HG03565 (cell line): Measurements from ENCODE around the gene GOLGA5.
"Not testable (repeated sequence)": the region's sequence is repeated elsewhere in the genome, so short reads cannot be mapped to it uniquely, and the experiment has no call there.

Experiments used
- ATAC-seq: cut with Tn5 transposase; IDR thresholded peaks from one replicate; pipeline ENCODE4 v1.9.1; 2021; ENCODE audit warnings: mild to moderate bottlenecking, moderate library complexity; ENCODE audit not compliant: unreplicated experiment

The GOLGA5 gene

DNA sequence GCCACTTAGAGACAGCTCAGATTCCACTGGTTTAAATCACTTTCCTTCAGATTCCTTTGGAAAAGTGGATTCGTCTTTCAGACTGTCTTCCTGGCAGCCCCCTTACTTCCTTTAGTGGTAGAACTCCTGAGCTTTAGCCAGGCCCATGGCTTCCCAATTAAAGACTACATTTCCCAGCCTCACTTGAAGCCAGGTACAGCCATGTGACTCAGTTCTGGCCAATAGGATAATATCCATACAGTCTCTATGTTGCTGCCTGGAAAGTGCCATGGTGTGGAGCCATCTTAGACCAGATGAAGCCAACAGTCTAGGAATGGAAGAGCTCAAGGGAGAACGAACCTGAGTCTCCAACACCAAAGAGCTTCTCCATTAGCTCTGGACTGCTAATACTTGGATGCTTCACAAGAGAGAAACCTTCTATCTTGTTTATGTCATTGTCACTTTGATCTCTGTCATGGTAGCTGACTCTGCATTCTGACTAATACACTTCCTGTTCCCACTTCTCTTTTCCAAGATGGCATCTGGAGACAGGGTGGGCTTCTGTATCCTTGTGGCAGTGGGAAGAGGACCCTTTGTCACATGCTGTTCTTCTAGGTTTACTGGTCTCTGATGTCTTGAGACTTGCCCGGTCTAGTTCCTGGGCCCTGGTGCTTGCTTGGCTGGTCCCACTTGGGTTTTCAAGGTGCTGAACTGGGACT, 15.1 kb upstream of the GOLGA5 start:
- not testable (repeated sequence) for ATAC-seq

DNA sequence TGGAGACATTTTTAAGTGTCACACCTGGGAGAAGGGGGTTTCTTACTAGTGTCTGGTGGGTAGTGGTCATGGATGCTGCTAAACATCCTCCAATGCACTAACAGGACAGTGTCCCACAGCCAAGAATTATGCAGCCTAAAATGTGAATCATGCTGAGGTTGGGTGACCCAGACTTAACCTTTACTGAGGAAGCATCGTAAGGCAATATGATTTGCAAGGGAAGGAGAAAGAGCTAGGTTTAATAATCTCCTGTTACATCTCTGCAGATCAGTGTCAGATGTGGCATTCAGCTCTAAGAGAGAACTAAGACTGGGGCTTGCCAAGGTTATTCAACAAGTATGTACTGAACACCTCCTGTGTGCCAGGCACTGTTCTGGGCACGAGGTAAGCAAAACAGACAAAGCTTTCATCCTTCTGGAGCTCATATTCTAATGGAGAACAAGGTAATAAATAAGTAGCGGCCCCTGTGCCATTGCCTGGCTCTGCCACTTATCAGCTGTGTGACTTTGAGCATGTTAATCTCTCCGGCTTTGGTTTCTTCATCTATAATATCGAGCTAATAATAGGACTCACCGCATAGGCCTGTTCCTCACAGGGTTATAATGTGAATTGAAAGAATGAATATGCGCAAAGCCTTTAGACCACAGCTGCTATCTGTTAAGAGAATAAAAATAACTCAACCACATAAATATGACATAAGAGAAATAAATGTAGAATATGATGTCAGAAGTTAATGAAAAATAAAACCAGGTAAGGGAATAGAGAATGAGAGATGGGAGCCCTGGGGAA, 13.5 kb upstream of the GOLGA5 start:
- ATAC-seq = no peak

DNA sequence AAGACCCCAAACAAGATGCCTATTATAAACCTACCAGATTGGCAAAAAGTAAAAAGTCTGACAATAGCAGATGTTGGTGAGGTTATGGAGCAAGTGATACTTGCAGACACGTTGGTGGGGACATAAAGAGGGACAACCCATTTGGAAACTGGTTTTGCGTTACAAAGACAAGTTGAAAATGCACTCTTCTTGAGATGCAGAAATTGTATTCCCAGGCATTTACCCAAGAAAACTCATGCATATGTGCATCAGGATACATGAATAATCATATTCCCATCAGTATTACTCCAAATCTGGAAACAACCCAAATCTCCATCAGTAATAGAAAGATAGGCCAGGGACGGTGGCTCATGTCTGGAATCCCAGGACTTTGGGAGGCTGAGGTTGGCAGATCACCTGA, 12.8 kb upstream of the GOLGA5 start:
- no peak for ATAC-seq

GRCh38 chr14:92783813-92784431, 10.2 kb upstream of the GOLGA5 start:
- ATAC-seq = peak; percentile 53

DNA sequence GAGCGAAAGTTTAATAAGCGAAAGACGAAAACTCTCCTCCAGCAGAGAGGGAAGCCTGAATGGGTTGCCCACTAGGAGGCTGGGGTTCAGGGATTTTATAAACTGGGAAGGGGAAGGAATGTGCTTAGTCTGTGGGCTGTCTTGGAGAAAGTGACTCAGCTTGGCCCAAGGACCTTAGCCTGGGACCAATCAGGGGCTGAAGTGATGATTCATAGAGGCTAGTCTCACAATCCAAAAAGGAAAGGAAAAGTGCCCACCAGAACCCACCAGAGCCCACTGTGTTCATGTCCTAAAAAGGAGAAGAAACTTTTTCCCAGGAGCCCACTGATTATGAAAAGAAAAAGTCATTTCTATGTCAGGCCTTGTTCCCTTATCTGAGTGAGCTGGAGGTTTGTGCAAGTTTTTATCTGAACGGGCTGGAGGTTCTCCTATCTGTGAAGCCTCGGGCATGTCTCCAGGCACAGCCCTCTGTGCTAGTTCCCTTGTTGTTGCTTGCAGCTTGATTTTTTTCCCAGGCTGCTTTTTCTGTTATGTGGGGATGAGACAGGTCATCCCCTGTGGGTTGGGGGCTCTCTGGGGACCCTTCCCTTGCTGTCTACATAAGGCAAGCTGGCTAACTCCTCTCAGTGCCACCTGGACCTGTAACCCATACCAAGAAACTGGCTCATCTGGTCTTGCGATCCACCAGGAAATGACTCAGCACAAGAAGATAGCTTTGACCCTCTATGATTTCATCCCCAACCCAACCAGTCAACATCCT, 8.3 kb upstream of the GOLGA5 start:
- no peak for ATAC-seq

DNA sequence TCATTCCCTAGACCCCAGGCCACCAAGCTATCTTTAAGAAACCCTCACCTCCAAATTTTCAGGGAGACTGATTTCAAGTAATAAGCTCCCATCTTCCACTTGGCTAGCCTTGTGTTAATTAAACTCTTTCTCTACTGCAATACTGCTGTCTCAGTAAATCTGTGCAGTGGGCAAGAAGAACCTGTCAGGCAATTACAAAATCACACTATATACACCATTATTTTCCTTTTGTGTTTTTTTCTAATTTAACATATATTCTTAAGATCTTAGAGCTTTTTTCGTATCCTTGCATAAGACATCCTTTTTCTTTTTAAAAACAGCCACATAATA, 7.7 kb upstream of the GOLGA5 start:
- no peak for ATAC-seq

DNA sequence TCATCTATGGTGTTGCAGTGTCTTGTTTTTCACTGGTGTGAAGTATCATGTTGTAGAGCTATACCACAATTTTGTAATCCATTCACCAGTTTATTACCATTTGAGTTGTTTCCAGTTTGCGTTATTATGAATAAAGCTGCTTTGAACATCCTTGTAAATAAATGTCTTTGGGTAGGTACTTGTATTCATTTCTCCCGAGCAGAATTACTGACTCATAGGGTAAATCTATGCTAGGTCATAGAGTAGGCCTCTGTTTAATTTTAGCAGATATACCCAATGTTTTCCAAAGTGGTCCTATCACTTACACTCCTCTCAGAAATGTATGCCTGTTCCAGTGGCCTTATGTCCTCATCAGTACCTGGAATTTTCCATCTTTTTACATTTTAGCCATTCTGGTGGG, 6.6 kb upstream of the GOLGA5 start:
- no peak for ATAC-seq

- ATAC-seq = no peak
Measured at GRCh38 chr14:92789457-92790089, 4.5 kb upstream of the GOLGA5 start.

DNA sequence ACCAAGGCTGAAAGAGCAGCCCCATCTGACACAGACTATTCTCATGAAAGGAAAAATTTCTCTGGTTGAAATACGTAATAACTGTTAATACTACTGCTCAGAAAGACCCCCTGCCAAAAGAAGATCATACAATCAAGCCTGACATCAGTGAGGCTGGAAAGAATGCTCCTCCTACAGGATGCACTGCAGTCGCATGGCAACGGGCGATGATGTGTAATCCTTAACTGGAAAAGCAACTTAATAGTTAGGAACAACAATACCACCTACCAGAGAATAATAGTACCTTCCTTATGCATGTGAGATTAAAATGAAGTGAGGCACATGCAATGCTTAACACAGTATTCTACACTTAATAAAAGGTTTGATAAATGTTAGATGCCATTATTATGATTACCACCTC, 1.2 kb upstream of the GOLGA5 start:
- ATAC-seq = no peak

GRCh38 chr14:92794547-92794941, 439 bp downstream of the GOLGA5 start:
- ATAC-seq = no peak

DNA sequence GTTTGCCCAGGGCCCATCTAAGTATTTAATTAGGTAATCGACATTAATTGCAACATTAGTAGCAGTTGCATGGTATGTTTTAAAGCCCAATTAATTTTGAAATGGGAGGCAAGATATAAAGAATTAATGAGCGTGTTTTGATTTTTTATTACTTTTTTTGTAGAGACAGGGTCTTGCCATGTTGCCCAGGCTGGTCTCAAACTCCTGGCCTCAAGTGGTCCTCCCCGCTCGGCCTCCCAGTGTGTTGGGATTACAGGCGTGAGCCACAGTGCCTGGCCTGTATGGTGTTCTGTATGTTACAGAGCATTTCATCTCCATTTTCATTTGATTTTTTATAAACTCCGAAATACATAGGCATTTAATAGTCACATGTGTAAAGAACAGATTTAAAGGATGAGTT, 856 bp downstream of the GOLGA5 start:
- no peak for ATAC-seq

- ATAC-seq = no peak
Measured at GRCh38 chr14:92797935-92798653, 4.0 kb downstream of the GOLGA5 start.

DNA sequence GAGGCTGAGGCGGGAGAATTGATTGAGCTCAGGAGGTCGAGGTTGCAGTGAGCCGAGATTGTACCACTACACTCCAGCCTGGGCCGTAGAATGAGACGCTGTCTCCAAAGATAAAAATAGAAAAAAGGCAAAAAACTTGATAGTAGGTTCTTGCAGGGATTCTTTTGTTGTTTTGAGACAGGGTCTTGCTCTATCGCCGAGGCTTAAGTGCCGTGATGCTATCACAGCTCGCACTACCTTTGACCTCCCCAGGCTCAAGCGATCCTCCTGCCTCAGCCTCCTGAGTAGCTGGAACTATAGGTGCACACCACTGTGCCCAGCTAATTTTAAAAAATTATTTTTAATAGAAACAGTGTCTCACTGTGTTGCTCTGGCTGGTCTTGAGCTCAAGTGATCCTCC, 4.7 kb downstream of the GOLGA5 start:
- ATAC-seq = no peak

DNA sequence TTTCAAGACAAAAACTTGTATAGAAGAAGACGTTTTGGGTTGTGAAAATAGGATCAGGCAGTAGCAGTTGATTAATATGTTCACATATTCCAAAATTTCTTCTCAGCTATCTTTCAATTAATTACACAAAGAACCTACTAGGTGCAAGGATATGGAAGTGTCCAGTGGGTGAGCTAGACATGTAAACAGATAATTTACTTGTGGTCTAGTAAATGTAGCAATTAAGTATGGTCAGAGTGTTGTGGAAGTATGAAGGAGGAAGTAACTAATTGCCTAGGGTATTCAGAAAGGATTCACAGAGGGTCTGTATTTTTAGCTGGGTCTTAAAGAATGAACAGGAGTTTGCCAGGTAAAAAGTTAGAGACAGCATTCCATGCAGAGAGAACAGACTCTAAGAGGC, 5.9 kb downstream of the GOLGA5 start:
- ATAC-seq = no peak

- no peak for ATAC-seq
Measured at GRCh38 chr14:92800525-92800924, 6.4 kb downstream of the GOLGA5 start.

- no peak for ATAC-seq
Measured at GRCh38 chr14:92801917-92802316, 7.8 kb downstream of the GOLGA5 start.

DNA sequence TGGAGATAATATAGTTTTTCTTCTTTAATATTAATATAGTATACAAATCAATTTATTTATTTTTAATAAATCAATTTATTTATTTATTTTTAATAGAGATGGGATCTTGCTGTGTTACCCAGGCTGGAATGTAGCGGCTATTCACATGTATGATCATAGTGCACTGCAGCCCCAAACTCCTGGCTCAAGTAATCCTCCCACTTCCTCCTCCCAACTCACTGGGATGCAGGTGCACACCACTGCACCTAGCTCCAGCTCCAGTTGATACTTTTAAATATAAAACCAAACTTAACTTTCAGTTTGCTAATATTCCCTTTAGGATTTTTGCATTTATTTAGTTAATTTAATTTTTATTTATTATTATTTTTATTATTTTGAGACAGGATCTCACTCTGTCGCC, 8.6 kb downstream of the GOLGA5 start:
- no peak for ATAC-seq

GRCh38 chr14:92813201-92813600, 19.1 kb downstream of the GOLGA5 start:
- ATAC-seq = no peak

GRCh38 chr14:92819011-92819597, 25.0 kb downstream of the GOLGA5 start:
- ATAC-seq = no peak
